ENCODE data around the gene MRPL36.

The MRPL36 gene

GRCh38 chr5:1757511-1757910, 42.1 kb downstream of the MRPL36 start:
- peaks cover 5% of the 10 kb centered on the region for H3K9me3 Mint-ChIP-seq
- H3K27me3 Mint-ChIP-seq: peaks cover 9% of the 10 kb centered on the region
- no peaks in the 10 kb centered on the region for H3K4me1 Mint-ChIP-seq
- no peak for DNase-seq (ENCODE audit: low spot score in 2 of 2)
- ATAC-seq (ENCODE audit: low read depth): no peak
- H3K4me3 Mint-ChIP-seq: no peak overlapping the region
- H3K36me3 Mint-ChIP-seq: peaks cover 3% of the 10 kb centered on the region
- H3K27ac Mint-ChIP-seq: no peak overlapping the region

- peaks cover 3% of the 10 kb centered on the region for H3K36me3 Mint-ChIP-seq
- H3K4me3 Mint-ChIP-seq: no peak overlapping the region
- H3K27me3 Mint-ChIP-seq: peaks cover 7% of the 10 kb centered on the region
- peaks cover 5% of the 10 kb centered on the region for H3K9me3 Mint-ChIP-seq
- DNase-seq (ENCODE audit: low spot score in 2 of 2): no peak
- no peak overlapping the region for H3K27ac Mint-ChIP-seq
- no peaks in the 10 kb centered on the region for H3K4me1 Mint-ChIP-seq
- no peak for ATAC-seq (ENCODE audit: low read depth)
Observed at GRCh38 chr5:1756481-1756880, 43.2 kb downstream of the MRPL36 start.

DNA sequence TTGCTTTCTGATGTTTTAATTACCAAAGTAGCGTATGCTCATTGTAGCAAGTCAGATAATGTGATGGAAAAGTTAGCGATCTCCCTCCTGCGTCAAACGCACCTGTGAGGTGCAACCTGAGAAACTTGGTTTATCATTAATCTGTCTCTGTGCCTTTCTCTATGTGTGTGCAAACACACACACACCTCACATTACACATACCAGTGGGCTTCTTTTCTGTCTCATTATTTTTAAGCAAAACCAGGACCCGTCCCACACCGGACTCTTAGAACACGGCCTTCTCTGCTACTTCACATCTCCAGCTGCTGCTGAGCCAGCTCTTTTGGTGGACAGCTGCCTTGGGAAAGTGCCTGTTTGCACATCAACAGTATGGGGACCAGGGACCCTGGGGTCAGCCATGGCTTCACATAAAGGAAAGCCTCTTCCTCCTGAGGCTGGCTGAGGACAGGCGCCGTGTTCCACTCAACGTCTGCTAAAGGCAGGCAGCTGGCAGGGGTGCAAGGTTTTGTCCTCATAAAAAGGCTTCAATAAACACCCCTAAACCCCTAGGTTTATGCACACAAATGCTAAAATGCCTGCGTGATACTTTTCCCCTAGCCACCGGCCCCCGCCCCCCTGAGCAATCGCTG, 44.2 kb downstream of the MRPL36 start:
- peaks cover 5% of the 10 kb centered on the region for H3K9me3 Mint-ChIP-seq

GRCh38 chr5:1754531-1755220, 45.0 kb downstream of the MRPL36 start:
- Mint-ChIP-seq H3K36me3 (peaks cover 3% of the 10 kb centered on the region), H3K27ac (no peak overlapping the region)
- no peak for DNase-seq (ENCODE audit: low spot score in 2 of 2)

More for the DNA sequence above, 44.2 kb downstream of the MRPL36 start:
- H3K36me3 Mint-ChIP-seq: peaks cover 3% of the 10 kb centered on the region
- H3K4me3 Mint-ChIP-seq: no peak overlapping the region
- no peak for ATAC-seq (ENCODE audit: low read depth)
- DNase-seq (ENCODE audit: low spot score in 2 of 2): no peak
- H3K27me3 Mint-ChIP-seq: peaks cover 7% of the 10 kb centered on the region
- no peaks in the 10 kb centered on the region for H3K4me1 Mint-ChIP-seq
- H3K27ac Mint-ChIP-seq: no peak overlapping the region

DNA sequence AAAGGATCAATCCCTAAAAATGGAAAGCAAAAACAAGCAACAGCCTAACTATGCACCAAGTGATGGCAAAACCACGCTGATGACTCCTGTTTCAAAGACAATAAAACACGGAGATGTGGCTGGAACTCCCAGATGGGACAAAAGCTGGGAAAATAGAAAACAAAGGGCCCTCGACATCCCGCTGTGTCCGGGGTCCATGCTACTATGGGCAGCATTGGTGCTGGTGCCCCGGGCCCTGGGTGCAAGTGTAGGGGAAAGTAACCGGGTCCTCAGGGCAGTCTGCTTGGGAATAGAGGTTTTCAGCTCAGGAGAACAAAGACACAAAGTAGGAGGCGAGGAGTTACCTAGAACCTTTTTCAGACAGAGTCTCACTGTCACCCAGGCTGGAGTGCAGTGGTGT, 46.1 kb downstream of the MRPL36 start:
- H3K9me3 Mint-ChIP-seq: peaks cover 3% of the 10 kb centered on the region
- peaks cover 7% of the 10 kb centered on the region for H3K27me3 Mint-ChIP-seq
- H3K4me3 Mint-ChIP-seq: no peak overlapping the region
- peaks cover 2% of the 10 kb centered on the region for H3K36me3 Mint-ChIP-seq
- no peak overlapping the region for H3K27ac Mint-ChIP-seq
- H3K4me1 Mint-ChIP-seq: no peaks in the 10 kb centered on the region
- DNase-seq (ENCODE audit: low spot score in 2 of 2): no peak
- ATAC-seq (ENCODE audit: low read depth): no peak

More at GRCh38 chr5:1754531-1755220, 45.0 kb downstream of the MRPL36 start:
- peaks cover 5% of the 10 kb centered on the region for H3K9me3 Mint-ChIP-seq
- peaks cover 7% of the 10 kb centered on the region for H3K27me3 Mint-ChIP-seq
- no peak for ATAC-seq (ENCODE audit: low read depth)
- no peak overlapping the region for H3K4me3 Mint-ChIP-seq
- no peaks in the 10 kb centered on the region for H3K4me1 Mint-ChIP-seq

GRCh38 chr5:1752881-1753280, 46.8 kb downstream of the MRPL36 start:
- Mint-ChIP-seq H3K27me3 (peaks cover 7% of the 10 kb centered on the region), H3K4me1 (no peaks in the 10 kb centered on the region), H3K9me3 (no peaks in the 10 kb centered on the region), H3K36me3 (no peaks in the 10 kb centered on the region), H3K4me3 (no peak overlapping the region), H3K27ac (no peak overlapping the region)
- ATAC-seq (ENCODE audit: low read depth): no peak
- no peak for DNase-seq (ENCODE audit: low spot score in 2 of 2)

DNA sequence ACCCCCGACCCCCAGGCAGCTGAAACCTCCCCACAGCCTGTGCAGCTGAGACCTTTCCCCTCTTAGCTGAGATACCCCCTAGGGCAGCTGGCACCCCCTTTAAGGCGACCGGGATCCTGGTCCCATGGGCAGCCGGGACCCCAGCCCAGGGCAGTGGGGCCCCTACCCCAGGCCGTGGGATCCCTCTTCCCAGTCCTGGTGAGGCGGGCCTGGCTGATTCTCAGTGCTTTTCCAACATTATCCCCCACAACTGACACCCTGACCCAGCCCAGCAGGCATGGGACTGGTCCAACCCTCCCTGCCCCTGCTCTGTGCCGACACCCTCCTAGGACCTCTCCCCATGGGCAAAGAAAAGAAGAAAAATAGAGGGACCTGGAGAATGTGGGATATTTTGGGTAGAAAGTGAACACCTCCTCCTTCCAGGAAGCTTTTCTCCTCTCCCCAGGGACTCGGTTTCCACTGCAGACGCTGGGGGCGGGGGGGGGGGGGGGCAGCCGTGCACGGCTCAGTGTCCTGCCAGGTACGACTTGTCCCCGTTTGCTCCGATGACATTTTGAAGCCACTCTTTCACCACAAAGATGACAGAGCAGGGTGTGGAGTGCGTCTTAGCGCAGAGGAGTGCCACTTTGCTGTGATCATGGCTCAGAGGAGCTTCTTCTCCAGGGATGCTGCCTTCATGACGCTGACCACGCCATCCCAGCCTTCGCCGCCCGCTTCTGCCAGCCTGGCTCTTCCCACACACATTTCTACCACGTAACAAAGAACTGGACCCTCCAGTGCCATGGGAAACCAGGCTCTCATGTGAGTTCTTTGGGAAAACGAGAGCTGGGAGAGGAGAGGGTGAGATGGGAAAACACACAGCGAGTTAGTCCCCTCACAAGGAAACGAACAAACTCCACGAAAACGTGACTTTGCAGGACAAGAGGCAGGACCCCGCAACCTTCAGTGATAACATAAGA, 47.5 kb downstream of the MRPL36 start:
- H3K9me3 Mint-ChIP-seq: no peaks in the 10 kb centered on the region
- H3K27ac Mint-ChIP-seq: no peak overlapping the region
- no peaks in the 10 kb centered on the region for H3K36me3 Mint-ChIP-seq
- no peak for DNase-seq (ENCODE audit: low spot score in 2 of 2)
- peaks cover 7% of the 10 kb centered on the region for H3K27me3 Mint-ChIP-seq
- H3K4me3 Mint-ChIP-seq: no peak overlapping the region
- no peaks in the 10 kb centered on the region for H3K4me1 Mint-ChIP-seq
- no peak for ATAC-seq (ENCODE audit: low read depth)

DNA sequence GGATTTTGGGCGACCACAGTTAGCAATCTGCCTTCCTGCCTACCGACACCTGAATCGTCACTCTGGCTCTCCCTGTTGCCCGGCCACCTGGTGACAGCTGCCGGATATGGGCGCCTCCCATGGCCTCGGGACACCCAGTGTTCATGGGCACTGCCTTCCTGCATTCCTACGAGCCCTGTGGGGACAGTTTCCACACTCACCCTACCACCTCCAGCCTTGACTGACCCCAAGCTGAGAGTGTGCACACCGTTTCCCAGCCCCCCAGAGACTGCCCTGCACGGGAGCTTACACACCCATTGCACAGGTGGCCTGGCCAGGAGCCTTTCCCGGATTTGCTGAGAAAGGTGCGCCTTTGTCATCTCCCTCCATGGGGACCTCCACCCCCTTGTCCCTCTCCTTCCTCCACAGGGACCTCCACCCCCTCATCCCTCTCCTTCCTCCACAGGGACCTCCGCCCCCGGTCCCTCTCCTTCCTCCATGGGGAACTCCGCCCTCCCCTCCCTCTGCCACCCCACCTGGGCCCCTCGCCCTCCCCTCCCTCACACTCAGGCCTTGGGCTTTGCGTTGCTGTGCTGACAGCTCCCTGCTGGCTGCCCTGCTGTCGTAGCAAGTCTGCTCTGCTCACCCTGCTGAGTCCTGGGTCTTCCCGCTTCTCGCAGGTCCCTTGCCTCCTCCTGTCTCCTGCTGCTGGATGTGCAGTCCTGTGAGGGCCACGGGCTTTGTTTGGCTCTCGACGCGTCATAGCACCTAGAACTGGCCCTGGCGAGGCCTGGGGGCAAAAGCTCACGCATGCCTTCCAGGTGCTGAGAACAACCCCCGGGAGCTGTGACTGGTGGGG, 48.4 kb downstream of the MRPL36 start:
- Mint-ChIP-seq H3K27me3 (peaks cover 5% of the 10 kb centered on the region), H3K4me3 (no peak overlapping the region)
- ATAC-seq (ENCODE audit: low read depth): no peak

DNA sequence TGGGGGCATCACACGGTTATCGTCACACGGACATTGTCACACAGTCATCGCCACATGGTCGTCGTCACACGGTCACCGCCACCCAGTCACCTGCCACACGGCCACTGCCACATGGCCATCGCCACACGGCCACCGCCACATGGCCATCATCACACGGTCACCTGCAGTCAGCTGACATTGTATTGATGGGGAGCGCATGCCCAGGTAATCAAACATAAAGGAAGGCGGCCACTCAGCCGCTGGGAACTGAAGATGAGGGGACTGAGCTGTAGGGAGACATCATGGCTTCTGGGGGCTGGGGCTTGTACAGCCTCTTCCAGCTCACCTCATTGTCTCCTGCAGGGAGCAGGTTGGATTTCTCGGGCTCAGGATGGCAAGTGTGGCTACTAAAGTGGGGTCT, 49.2 kb downstream of the MRPL36 start:
- Mint-ChIP-seq H3K4me3 (no peak overlapping the region), H3K36me3 (no peaks in the 10 kb centered on the region), H3K27me3 (peaks cover 7% of the 10 kb centered on the region), H3K4me1 (no peaks in the 10 kb centered on the region), H3K27ac (no peak overlapping the region), H3K9me3 (no peaks in the 10 kb centered on the region)
- DNase-seq (ENCODE audit: low spot score in 2 of 2) (no peak), ATAC-seq (ENCODE audit: low read depth) (no peak)

More for the DNA sequence above, 48.4 kb downstream of the MRPL36 start:
- Mint-ChIP-seq H3K9me3 (no peaks in the 10 kb centered on the region), H3K27ac (no peak overlapping the region), H3K4me1 (no peaks in the 10 kb centered on the region), H3K36me3 (no peaks in the 10 kb centered on the region)
- DNase-seq (ENCODE audit: low spot score in 2 of 2): no peak

DNA sequence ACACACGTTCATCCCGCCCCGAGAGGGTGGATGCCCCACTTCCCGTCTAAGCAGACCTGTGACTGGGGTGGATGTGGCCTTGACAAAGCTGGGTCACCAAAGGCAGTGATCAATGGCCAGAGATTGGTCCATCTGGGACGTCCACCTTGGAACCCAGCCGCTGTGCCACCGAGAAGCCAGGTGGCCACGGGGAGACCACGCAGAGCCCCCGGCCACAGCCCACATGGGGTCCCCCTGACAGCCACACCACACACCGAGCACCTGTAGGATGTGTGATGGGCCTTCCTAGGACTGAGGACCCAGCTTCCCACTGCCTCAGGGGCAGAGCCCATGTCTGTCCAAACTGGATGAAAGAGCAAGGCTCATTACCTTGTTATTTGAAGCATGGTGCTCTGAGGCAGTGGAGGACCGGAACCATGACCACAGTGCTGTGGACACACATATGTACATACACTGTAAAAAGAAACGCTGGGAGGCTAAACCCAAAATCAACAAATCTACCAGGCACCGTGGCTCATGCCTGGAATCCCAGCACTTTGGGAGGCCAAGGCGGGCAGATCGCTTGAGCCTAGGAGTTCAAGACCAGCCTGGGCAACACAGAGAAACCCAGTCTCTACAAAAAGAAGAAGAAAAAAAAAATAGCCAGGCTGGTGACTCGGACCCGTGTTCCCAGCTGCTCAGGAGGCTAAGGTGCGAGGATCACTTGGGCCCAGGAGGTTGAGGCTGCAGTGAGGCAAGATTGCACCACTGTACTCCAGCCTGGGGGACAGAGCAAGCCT, 50.1 kb downstream of the MRPL36 start:
- Mint-ChIP-seq H3K27me3 (peaks cover 6% of the 10 kb centered on the region), H3K4me3 (no peak overlapping the region), H3K27ac (no peak overlapping the region), H3K9me3 (no peaks in the 10 kb centered on the region), H3K4me1 (no peaks in the 10 kb centered on the region), H3K36me3 (no peaks in the 10 kb centered on the region)
- no peak for ATAC-seq (ENCODE audit: low read depth)
- no peak for DNase-seq (ENCODE audit: low spot score in 2 of 2)

GRCh38 chr5:1748845-1749244, 50.8 kb downstream of the MRPL36 start:
- no peak overlapping the region for H3K4me3 Mint-ChIP-seq
- no peak for DNase-seq (ENCODE audit: low spot score in 2 of 2)
- H3K27me3 Mint-ChIP-seq: peaks cover 6% of the 10 kb centered on the region
- H3K27ac Mint-ChIP-seq: no peak overlapping the region
- ATAC-seq (ENCODE audit: low read depth): no peak
- no peaks in the 10 kb centered on the region for H3K4me1 Mint-ChIP-seq
- no peaks in the 10 kb centered on the region for H3K9me3 Mint-ChIP-seq
- H3K36me3 Mint-ChIP-seq: no peaks in the 10 kb centered on the region
